Stimulated activated CD4-positive, alpha-beta T cell treated with anti-CD3 and anti-CD28 coated beads, Interleukin-4, amount 100 ng/mL, for 1 hour (primary cell): Measurements from ENCODE around the gene NHEJ1.

Experiments
- DNase-seq: peaks from one replicate; pipeline ENCODE4 v3.0.0-alpha.2; 2020

NHEJ1 gene

DNA sequence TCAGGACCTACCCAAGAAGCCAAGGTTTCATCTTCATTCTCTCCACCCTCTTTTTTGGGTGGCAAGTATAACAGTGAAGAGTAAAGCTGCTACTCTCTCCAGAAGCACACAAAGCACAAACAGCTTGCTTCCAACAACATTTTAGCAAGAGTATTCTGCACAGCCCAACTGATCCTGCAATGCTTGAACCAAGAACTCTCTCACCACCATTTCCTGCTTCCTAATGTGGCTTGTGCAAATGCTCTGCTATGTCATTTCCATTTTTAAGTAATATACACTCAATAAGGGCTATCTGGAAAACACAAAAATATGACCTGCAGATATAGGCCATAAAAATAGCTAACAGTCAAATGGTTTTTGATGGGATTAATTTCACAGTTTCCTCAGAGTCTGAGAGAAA, 75.8 kb downstream of the NHEJ1 start:
- DNase-seq = no peak

DNA sequence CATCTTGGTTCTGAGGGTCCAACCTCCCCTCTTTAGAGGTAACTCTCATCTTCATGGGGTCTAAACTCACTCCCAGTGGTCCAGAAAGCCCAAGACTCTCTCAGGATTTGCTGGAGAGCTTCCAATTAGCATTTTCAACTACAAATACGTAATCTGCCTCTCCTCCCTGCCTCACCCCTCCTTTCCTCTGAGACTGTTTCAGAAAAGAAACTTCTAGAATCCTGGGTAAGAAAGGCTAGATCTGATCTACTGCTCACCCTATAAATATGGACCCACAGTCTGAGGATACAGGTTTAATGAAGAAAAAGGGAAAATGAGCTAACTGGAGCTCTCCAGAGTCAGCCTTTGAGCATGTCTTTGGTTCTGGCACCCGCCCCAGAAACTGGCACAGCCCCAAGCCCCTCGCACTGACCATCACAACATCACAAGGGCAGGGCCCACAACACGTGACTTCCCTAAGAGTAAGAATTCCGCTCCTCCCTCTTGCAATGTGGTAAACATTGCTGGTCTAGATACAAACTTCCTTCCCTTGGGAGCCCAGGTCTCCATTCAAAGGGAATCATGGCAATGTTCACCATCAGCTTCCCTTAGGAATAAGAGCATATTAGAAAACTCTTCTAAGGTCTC, 78.2 kb downstream of the NHEJ1 start:
- no peak for DNase-seq

DNA sequence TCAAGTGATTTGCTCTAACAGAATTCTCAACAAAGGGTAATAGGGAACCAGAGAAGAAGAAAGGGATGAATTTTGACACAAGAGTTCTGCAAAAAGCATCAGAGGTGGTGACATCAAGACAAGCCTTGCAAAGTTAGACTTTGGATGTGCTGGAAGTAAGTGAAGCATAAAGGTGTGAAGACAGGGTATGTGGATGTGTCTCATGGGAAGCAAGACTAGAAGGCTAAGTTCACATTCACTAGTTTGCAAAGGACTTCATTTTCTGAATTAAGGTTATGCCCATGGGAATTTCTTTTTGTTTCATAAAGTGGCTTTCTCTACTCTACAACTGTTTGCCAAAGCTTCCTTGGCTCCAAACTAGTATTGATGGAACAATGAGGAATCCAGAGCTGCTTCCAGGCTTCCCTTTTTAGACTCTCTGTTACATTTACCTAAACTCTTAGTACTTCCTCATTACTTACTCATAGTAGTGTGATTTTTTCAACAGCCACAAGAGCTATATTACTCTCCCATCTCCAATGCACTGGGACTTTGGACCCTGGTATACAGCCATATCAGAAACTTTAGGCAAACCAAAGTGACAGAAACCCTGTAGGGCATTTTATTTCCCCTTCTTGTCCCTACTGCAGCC, 78.8 kb downstream of the NHEJ1 start:
- no peak for DNase-seq

- DNase-seq = no peak
Measured at GRCh38 chr2:219081096-219081495, 79.5 kb downstream of the NHEJ1 start.

- no peak for DNase-seq
Measured at GRCh38 chr2:219079417-219079816, 81.2 kb downstream of the NHEJ1 start.

- DNase-seq = no peak
Measured at GRCh38 chr2:219078951-219079350, 81.7 kb downstream of the NHEJ1 start.

DNA sequence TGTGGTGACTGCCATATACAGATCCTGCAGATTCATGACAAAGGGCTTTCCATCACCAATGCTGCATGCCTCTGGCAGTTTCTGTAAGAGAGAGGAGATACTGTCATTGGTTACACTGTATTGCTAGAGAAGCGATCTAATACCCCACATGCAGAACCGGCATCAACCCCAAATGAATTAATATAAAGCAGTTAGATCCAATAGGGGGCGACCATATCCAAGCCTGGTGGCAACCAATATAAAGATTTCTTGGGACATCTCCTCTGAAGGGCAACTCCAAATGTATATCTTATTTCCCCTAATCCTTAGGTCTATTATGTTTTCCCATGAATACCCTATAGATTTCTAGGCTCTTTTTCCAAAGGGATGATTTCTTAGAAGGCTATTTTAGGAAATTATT, 82.5 kb downstream of the NHEJ1 start:
- no peak for DNase-seq

DNA sequence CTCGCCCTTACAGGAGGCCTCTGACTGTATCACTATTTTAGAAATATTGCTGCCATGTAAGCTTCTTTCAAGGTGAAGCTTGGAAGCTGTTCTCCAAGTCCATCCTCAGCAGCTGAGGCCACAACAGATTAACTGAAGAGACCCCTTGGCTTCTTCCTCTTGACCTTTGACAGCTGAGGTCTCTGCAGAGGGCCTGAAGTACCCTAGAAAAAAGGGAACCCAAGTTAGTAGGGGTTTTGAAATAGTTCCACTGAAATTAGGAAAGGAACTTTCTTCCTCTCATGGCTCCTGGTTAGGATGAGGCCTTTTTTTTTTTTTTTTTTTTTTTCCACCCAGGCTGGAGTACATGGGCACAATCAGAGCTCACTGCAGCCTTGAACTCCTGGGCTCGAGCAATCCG, 84.4 kb downstream of the NHEJ1 start:
- no peak for DNase-seq

DNA sequence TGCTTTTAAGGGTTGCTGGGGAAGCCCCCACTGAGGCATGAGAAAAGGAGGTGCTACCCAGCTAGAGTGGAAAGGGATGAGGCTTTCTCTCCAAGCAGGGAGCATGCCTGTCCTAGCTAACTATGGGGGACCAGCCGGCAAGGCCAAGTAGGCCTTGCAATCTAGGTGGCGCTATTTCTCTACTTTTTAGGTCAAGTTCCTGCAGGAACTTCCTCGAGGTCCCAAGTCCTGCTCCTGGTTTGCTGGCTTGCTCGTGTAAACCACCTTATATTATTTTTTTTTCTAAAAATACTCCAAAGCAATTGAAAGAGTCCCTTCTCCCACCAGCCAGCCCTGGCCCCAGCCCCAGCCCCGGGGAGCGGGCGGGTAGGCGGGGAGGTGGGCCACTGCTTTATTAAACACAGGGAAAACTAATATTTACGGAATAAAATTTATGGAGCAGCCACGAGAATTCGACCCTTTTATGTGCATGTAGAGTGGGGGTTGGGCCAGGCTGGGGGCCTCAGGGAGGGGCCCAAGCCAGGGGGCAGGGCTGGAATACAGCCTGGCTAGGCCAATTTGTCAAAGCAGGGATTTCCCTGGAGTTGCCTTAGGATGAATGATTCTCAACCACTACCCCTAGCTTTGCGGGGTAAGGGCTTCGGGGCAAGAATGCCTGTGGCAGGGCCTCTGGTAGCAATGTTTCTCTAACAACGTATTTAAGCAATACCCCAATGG, 87.0 kb downstream of the NHEJ1 start:
- no peak for DNase-seq

DNA sequence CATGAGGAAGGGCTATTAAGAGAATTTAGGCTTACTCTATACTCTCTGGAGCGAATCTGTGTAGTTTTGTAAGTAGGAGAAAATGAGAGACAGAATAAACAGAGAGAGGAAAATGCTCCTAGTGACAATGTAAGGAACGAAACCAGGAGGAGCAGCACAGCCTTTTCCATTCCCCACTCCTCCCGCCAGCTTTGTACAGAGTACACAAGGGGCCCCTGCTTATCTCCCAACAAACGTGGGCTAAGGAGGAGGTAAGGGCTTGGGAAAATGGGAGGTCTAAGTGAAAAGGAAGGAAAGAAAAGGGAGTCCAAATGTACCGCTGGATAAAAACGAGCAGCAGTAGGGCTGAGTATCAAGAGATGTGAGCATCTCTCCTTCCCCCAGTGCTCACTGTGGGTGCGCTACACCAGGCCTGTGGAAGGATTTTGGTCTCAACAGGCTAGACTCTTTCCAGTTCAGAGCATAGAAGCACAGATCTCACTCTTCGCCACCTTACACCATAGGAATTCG, 87.8 kb downstream of the NHEJ1 start:
- DNase-seq = no peak

GRCh38 chr2:219071131-219071816, 89.3 kb downstream of the NHEJ1 start:
- DNase-seq = no peak

DNA sequence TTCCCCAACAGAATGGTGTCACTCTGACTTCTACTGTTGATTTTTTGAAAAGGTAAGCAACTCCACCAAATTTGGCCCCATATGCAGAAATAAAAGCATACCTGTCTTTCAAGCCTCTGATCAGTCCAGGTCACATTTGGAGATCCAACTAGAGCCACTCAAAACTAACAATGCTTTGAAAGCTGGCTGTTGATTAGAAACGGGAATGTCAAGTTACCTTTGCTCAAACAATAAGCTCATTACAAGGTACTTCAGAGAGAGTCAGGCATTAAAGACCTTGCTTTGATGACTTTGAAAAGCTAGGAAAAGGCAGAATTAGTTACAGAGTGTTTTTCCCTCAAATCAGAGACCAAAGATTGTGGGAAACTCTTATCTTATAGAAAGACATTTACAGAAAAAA, 95.1 kb downstream of the NHEJ1 start:
- DNase-seq = no peak

DNA sequence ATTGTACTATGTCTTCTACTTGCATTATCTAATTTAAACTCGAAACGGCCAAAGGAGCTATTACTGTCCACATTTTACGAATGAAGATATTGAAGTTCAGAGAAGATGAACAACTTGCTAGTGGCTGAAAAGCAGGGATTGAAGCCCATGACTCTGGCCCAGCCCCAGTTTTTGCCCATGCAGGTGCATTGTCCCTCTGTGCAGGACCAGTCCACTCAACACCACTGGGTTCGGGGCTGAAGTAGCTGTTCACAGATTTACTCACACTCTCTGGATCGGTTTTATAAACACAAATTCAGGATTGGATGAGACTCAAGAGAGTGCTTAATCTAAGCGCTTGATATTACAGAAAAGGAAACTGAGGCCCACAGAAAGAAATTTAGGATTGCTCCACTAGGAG, 98.5 kb downstream of the NHEJ1 start:
- DNase-seq = no peak

DNA sequence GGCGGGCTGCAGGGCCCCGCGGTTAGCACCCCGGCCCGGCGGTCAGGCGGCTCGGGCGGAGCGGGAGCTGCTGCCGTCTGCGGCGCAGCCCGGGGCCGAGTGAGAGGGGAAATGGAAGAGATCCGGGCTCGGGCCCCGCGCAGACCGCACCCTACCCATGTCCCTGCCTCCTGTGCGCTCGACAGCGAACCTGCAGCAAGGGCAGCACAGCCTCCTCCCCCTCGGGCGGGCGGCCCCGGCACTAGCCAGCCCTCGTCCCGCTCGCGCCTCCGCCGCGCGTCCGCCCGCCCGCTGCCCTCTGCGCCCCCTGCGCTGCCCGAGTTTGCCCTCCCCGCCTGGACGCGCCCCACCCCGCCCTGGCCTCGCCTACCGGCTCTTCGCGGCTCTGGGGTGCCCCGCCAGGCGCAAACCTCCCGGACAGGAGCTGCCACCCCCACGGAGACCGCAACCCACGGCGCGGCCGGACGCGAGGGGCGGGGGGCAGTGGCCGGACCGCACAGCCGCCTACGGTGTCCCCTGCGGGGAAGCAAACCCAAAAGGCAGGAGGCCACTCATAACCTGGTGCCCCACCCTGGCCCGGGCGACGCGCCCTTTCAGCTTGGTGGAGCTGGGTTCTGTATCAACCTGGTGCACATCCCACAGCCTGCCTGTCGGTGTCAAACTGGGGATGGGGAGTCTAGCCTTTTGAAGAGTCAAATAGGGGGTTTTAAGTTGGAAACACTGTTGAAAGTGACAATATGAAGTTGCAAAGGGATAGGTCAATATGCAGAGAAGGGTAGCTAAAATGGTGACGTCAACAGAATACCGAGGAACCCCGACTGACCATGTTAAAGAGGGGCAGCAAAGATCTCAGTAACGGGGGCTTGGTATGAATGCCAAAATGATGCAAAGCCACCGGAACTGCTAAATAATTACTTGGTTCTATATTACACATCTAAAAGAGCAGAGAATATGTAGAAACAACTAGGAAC, 99.5 kb downstream of the NHEJ1 start, which contains the start of gene IHH:
IHH (minus strand) TSS at position 101 of the 971 bp plus-strand sequence. CDS start 454 bp downstream, outside the sequence.
- no peak for DNase-seq

DNA sequence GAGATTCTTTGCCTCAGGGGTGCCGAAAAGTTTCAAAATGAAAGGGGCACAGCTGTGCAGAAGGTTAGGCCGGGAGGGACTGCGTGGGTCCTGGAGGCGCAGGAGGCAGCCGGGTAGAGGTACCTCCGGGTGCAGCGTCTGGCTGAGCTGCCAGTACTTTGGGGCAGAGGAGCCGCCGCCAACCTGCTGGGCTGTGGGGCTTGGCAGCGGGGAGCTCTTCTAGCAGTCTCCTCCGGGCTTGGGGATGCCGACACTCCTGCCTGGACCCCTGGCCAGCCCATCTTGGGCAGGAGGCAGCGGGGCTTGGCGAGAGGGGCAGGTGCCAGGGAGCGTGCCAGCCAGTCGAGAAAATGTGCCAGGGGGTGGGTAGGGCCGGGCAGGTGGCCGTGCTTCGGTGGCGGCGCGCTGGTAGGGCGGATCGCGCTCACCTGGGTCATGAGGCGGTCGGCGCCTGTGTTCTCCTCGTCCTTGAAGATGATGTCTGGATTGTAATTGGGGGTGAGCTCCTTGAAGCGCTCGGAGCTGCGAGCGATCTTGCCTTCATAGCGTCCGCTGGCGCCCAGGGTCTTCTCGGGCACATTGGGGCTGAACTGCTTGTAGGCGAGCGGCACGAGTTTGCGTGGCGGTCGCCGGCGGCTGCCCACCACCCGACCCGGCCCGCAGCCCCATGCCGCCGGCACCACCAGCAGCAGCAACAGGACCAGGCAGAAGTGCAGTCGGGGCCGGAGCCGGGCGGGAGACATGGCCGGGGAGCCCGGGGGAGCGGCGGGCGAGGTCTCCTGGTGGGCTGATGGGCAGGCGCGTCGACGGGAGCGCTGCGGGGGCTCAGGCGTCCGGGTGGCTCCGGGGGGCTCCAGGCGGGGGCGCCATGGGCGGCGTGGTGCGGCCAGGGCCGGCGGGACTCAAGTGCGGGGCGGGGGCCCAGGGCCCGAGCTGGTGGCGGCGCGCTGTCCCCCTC, 100.6 kb downstream of the NHEJ1 start:
- DNase-seq = no peak

DNA sequence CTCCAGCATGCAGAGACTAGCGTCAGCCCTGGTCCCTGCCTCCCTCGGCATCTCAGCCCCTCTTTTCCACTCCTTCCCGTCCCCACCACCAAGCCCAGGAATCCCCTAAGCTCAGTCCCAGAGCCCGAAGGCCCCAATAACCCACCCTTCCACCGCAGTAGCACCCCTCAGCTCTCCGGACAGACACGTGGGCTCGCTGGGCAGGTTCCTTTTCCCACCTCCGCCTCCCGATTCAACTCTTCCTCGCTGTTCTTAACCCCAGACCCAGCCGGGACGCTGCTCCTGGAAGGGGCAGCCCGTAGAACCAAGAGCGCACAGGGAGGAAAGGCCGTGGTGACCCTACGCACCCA, 101.3 kb downstream of the NHEJ1 start:
- no peak for DNase-seq

DNA sequence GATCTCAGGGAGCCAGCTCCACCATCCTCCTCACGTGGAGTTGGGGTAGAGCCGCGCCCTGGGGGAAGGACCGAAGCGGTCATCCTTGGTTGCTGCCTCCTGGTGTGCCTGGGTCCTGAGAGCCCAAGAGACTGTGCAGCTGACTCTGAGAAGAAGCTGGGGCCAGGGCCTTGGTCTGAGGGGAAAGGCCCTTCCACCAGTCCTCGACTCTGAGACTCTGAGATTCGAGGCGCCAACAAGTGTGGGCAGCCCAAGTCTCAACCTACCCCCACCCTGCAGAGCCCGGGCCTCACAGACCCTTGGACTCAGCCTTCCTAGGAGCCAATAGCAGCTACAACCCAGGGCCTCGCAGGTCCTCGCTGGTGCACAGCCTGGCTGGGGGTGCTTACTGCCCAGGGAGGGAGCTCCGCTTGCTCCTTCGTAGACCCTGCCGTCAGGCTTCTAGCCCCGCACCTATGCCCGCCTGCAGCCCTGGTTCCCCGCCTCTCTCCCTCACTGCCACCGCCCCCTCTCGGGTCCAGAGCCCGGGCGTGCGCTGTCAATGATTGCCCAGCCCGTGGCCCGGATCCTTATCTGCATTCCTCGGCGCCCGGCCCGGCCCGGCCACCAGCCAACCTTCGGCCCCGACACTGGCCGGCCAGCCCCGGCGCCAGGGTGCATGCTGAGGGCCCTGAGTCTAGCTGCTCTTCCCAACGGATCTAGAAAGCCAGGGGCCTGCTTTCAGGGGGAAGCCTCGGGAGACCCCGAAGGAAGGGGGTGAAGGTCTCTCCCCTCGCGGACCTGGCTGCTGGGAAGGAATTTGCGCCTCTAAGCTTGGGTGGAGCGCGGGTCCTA, 101.9 kb downstream of the NHEJ1 start:
- DNase-seq = no peak

DNA sequence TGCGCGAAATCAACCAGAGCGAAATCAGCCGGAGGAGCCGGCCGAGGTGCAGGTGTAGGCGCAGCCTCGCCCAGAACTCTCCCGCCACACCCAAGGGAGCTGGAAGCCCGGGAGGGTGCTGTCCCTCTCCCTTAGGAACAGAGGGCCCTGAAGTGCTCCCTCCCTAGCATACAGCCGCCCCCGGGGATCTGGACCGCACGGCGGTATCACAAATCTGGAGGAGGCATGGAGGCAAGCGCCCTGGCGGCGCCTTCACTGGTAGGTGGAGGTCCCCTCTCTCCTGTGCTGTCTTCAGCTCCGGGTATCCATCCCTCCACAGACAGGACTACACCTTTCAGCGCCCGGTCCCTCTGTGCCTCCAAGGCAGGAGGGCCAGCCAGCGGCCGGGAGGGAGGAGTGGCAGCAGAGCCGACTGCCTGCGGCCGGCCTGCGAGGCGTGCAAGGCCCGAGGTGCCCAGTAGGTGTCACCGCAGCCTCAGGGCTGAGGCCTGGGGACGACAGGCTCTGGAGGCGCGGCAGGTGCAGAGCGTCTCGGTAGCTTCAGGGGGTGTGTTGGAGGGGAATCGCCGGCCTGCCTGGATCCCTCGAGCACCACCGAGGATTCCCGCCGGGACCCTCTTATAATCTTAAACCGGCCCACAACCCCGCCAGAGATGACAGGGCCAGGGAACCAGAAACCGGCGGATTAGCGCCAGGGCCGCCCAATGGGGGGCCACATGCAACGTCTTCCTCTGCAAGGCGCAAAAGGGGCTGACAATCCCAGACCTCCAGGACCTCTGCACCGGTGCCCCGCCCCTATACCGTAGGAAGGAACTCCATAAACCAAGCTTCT, 102.7 kb downstream of the NHEJ1 start:
- peak; percentile 81 for DNase-seq
